Measurements from ENCODE around the gene HBA2. TPM values are rescaled to one million over a fixed set of nuclear protein-coding genes. Genes with fewer than 3 reads are reported as not detected.

HBA2 gene
- total and polyA plus RNA-seq, 2 experiments from 2014 or later, result 1.9 to 7.8 TPM

DNA sequence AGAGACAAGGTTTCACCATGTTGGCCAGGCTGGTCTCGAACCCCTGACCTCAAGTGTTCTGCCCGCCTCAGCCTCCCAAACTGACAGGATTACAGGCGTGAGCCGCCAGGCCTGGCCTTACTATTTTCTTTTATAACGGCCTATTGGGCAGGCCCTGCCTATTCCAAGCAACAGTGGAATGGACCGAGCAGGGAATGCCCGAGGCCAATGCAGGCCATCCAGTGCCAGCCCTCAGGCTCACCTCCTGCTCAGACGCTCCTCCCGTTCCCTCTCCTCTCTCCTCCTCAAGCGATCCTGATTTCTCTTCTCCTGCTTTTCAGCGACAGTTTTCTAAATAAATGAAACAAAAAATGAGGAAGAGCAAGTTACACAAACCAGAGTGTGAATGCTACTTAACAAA, 20.0 kb downstream of the HBA2 start:
- H3K36me3 ChIP-seq (ENCODE audit: insufficient read depth), result peaks cover 87% of the 10 kb centered on the region
- H3K4me2 ChIP-seq, result no peak overlapping the region
- H3F3A ChIP-seq (replicated peaks; ENCODE audit: low read depth), result peaks cover 45% of the 10 kb centered on the region
- ATAC-seq (no peak), DNase-seq (ENCODE audit: low spot score) (no peak)
- H3K27ac ChIP-seq (ENCODE audit: low read depth), result no peak overlapping the region
- Mint-ChIP-seq H3K27ac (no peak overlapping the region), H3K4me1 (no peaks in the 10 kb centered on the region), H3K36me3 (ENCODE audit: low read depth) (peaks cover 90% of the 10 kb centered on the region), H3K9me3 (no peaks in the 10 kb centered on the region), H3K27me3 (ENCODE audit: insufficient read depth, low read depth, poor library complexity) (peaks cover 2% of the 10 kb centered on the region), H3K4me3 (no peak overlapping the region)
- H3K79me2 ChIP-seq (replicated peaks; ENCODE audit: insufficient read depth), result peaks cover 15% of the 10 kb centered on the region; the same call in 1 of the 2 replicates
- H3K4me1 ChIP-seq (ENCODE audit: insufficient read depth), result no peaks in the 10 kb centered on the region
- peaks cover 13% of the 10 kb centered on the region for H4K20me1 ChIP-seq (replicated peaks; ENCODE audit: insufficient read depth)
- no peak overlapping the region for H2AFZ ChIP-seq
- H3K9me2 ChIP-seq (ENCODE audit: insufficient read depth), result no peaks in the 10 kb centered on the region
- H3K4me3 ChIP-seq, result no peak overlapping the region
- TF ChIP-seq EZH2phosphoT487 (IDR thresholded peaks at IDR 0.05; ENCODE audit: unreplicated experiment), result no peak
- no peak for TF ChIP-seq ZNF331 (CRISPR knock-in tag; IDR thresholded peaks at IDR 0.05; ENCODE audit: low read depth)
- no peak for TF ChIP-seq ZNF114 (CRISPR knock-in tag; IDR thresholded peaks at IDR 0.05)
- no peak for TF ChIP-seq JUNB (IDR thresholded peaks at IDR 0.05; ENCODE audit: unreplicated experiment)
- TF ChIP-seq STAT1 (IDR thresholded peaks at IDR 0.05; ENCODE audit: unreplicated experiment), result no peak
- TF ChIP-seq, protein P1, sequence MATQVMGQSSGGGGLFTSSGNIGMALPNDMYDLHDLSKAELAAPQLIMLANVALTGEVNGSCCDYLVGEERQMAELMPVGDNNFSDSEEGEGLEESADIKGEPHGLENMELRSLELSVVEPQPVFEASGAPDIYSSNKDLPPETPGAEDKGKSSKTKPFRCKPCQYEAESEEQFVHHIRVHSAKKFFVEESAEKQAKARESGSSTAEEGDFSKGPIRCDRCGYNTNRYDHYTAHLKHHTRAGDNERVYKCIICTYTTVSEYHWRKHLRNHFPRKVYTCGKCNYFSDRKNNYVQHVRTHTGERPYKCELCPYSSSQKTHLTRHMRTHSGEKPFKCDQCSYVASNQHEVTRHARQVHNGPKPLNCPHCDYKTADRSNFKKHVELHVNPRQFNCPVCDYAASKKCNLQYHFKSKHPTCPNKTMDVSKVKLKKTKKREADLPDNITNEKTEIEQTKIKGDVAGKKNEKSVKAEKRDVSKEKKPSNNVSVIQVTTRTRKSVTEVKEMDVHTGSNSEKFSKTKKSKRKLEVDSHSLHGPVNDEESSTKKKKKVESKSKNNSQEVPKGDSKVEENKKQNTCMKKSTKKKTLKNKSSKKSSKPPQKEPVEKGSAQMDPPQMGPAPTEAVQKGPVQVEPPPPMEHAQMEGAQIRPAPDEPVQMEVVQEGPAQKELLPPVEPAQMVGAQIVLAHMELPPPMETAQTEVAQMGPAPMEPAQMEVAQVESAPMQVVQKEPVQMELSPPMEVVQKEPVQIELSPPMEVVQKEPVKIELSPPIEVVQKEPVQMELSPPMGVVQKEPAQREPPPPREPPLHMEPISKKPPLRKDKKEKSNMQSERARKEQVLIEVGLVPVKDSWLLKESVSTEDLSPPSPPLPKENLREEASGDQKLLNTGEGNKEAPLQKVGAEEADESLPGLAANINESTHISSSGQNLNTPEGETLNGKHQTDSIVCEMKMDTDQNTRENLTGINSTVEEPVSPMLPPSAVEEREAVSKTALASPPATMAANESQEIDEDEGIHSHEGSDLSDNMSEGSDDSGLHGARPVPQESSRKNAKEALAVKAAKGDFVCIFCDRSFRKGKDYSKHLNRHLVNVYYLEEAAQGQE (IDR thresholded peaks at IDR 0.05; ENCODE audit: unreplicated experiment), result no peak
- no peak for TF ChIP-seq EZH2 (IDR thresholded peaks at IDR 0.05; ENCODE audit: low read depth, unreplicated experiment)
- TF ChIP-seq, protein P2, sequence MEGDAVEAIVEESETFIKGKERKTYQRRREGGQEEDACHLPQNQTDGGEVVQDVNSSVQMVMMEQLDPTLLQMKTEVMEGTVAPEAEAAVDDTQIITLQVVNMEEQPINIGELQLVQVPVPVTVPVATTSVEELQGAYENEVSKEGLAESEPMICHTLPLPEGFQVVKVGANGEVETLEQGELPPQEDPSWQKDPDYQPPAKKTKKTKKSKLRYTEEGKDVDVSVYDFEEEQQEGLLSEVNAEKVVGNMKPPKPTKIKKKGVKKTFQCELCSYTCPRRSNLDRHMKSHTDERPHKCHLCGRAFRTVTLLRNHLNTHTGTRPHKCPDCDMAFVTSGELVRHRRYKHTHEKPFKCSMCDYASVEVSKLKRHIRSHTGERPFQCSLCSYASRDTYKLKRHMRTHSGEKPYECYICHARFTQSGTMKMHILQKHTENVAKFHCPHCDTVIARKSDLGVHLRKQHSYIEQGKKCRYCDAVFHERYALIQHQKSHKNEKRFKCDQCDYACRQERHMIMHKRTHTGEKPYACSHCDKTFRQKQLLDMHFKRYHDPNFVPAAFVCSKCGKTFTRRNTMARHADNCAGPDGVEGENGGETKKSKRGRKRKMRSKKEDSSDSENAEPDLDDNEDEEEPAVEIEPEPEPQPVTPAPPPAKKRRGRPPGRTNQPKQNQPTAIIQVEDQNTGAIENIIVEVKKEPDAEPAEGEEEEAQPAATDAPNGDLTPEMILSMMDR (conservative IDR thresholded peaks at IDR 0.05; ENCODE audit: low read depth in 2 of 2), result no peak
- TF ChIP-seq POLR2AphosphoS5 (IDR thresholded peaks at IDR 0.05; ENCODE audit: low read depth), result no peak
- TF ChIP-seq NANOG (IDR thresholded peaks at IDR 0.05; ENCODE audit: borderline replicate concordance), result no peak
- TF ChIP-seq, protein P3, sequence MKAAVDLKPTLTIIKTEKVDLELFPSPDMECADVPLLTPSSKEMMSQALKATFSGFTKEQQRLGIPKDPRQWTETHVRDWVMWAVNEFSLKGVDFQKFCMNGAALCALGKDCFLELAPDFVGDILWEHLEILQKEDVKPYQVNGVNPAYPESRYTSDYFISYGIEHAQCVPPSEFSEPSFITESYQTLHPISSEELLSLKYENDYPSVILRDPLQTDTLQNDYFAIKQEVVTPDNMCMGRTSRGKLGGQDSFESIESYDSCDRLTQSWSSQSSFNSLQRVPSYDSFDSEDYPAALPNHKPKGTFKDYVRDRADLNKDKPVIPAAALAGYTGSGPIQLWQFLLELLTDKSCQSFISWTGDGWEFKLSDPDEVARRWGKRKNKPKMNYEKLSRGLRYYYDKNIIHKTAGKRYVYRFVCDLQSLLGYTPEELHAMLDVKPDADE (IDR thresholded peaks at IDR 0.05), result no peak
- no peak for TF ChIP-seq CREB1 (CRISPR knock-in tag; IDR thresholded peaks at IDR 0.05; ENCODE audit: low read depth)
- TF ChIP-seq, protein P4, sequence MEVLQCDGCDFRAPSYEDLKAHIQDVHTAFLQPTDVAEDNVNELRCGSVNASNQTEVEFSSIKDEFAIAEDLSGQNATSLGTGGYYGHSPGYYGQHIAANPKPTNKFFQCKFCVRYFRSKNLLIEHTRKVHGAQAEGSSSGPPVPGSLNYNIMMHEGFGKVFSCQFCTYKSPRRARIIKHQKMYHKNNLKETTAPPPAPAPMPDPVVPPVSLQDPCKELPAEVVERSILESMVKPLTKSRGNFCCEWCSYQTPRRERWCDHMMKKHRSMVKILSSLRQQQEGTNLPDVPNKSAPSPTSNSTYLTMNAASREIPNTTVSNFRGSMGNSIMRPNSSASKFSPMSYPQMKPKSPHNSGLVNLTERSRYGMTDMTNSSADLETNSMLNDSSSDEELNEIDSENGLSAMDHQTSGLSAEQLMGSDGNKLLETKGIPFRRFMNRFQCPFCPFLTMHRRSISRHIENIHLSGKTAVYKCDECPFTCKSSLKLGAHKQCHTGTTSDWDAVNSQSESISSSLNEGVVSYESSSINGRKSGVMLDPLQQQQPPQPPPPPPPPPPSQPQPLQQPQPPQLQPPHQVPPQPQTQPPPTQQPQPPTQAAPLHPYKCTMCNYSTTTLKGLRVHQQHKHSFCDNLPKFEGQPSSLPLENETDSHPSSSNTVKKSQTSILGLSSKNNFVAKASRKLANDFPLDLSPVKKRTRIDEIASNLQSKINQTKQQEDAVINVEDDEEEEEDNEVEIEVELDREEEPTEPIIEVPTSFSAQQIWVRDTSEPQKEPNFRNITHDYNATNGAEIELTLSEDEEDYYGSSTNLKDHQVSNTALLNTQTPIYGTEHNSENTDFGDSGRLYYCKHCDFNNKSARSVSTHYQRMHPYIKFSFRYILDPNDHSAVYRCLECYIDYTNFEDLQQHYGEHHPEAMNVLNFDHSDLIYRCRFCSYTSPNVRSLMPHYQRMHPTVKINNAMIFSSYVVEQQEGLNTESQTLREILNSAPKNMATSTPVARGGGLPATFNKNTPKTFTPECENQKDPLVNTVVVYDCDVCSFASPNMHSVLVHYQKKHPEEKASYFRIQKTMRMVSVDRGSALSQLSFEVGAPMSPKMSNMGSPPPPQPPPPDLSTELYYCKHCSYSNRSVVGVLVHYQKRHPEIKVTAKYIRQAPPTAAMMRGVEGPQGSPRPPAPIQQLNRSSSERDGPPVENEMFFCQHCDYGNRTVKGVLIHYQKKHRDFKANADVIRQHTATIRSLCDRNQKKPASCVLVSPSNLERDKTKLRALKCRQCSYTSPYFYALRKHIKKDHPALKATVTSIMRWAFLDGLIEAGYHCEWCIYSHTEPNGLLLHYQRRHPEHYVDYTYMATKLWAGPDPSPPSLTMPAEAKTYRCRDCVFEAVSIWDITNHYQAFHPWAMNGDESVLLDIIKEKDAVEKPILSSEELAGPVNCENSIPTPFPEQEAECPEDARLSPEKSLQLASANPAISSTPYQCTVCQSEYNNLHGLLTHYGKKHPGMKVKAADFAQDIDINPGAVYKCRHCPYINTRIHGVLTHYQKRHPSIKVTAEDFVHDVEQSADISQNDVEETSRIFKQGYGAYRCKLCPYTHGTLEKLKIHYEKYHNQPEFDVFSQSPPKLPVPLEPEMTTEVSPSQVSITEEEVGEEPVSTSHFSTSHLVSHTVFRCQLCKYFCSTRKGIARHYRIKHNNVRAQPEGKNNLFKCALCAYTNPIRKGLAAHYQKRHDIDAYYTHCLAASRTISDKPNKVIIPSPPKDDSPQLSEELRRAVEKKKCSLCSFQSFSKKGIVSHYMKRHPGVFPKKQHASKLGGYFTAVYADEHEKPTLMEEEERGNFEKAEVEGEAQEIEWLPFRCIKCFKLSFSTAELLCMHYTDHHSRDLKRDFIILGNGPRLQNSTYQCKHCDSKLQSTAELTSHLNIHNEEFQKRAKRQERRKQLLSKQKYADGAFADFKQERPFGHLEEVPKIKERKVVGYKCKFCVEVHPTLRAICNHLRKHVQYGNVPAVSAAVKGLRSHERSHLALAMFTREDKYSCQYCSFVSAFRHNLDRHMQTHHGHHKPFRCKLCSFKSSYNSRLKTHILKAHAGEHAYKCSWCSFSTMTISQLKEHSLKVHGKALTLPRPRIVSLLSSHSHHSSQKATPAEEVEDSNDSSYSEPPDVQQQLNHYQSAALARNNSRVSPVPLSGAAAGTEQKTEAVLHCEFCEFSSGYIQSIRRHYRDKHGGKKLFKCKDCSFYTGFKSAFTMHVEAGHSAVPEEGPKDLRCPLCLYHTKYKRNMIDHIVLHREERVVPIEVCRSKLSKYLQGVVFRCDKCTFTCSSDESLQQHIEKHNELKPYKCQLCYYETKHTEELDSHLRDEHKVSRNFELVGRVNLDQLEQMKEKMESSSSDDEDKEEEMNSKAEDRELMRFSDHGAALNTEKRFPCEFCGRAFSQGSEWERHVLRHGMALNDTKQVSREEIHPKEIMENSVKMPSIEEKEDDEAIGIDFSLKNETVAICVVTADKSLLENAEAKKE (CRISPR knock-in tag; IDR thresholded peaks at IDR 0.05), result no peak
- H3K27me3 ChIP-seq (ENCODE audit: insufficient read depth), result no peaks in the 10 kb centered on the region
